Measurements from ENCODE around the gene C8G. TPM values are rescaled to one million over a fixed set of nuclear protein-coding genes. Genes with fewer than 3 reads are reported as not detected.

Gene C8G
- total and polyA plus RNA-seq, 2 of the 8 experiments (the other 6 are each of a cell fraction or from before 2014, with no cell fraction given) = 0.62 to 0.80 TPM

DNA sequence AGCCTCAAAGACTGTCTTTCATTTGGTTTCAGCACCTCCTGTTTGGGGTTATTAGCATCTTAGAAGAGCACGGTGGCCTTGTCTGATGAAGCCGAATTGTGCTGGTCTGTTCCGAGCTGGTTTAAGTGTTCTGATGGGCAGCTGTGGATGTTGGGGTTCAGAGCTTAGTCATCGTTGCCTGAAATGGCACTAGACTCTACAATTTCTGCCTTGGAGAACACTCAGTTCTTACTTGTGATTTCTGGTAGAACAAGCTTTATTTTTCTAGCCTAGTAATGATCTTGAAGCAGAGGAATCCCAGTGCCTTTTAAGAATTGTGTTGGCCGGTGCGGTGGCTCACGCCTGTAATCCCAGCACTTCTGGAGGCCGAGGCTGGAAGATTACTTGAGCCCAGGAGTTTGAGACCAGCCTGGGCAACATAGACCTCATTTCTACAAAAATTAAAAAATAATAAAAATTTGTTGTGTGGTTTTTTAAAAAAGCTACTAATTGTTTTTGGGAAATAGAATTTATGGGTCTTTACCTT is 8.3 kb upstream of the C8G start (continued):
- TF ChIP-seq RXRA (IDR thresholded peaks at IDR 0.05; ENCODE audit: insufficient read depth, low read depth, low read length) (no peak), NANOG (IDR thresholded peaks at IDR 0.05; ENCODE audit: insufficient read depth, low read depth, low read length, poor library complexity, severe bottlenecking) (no peak), TBP (IDR thresholded peaks at IDR 0.05; ENCODE audit: low read depth, low read length) (no peak), RNF2 (IDR thresholded peaks at IDR 0.05; ENCODE audit: borderline replicate concordance, low read depth, low read length, missing control alignments, poor library complexity, severe bottlenecking) (no peak), CEBPB (IDR thresholded peaks at IDR 0.05; ENCODE audit: low read depth, low read length) (no peak), CHD1 (IDR thresholded peaks at IDR 0.05; ENCODE audit: low read depth, low read length) (no peak), SIRT6 (IDR thresholded peaks at IDR 0.05; ENCODE audit: low read length) (no peak), EP300 (IDR thresholded peaks at IDR 0.05; ENCODE audit: borderline replicate concordance in 1 of 2, low read depth in 2 of 2, low read length in 2 of 2) (no peak)
- TF ChIP-seq, protein P1, sequence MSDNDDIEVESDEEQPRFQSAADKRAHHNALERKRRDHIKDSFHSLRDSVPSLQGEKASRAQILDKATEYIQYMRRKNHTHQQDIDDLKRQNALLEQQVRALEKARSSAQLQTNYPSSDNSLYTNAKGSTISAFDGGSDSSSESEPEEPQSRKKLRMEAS (IDR thresholded peaks at IDR 0.05) = no peak
